SK-N-MC (cell line): ENCODE data around the gene CRABP2.

Experiments
- EZH2 ChIP-seq: fragments of 200-600 bp; sonication (generic); IDR thresholded peaks from one replicate; pipeline ENCODE4 v1.6.1; 2017; ENCODE audit warnings: antibody characterized with exemption
- FOXP2 ChIP-seq: optimal IDR thresholded peaks from 2 replicates; pipeline ENCODE3; 2011; ENCODE audit warnings: mild to moderate bottlenecking, moderate library complexity; ENCODE audit not compliant: insufficient read depth; ENCODE audit errors: extremely low read length, control extremely low read depth
- POLR2AphosphoS5 ChIP-seq: IDR thresholded peaks from 2 replicates; pipeline ENCODE4 v1.6.1; 2012; ENCODE audit warnings: mild to moderate bottlenecking, low read depth, low read length, borderline replicate concordance

DNA sequence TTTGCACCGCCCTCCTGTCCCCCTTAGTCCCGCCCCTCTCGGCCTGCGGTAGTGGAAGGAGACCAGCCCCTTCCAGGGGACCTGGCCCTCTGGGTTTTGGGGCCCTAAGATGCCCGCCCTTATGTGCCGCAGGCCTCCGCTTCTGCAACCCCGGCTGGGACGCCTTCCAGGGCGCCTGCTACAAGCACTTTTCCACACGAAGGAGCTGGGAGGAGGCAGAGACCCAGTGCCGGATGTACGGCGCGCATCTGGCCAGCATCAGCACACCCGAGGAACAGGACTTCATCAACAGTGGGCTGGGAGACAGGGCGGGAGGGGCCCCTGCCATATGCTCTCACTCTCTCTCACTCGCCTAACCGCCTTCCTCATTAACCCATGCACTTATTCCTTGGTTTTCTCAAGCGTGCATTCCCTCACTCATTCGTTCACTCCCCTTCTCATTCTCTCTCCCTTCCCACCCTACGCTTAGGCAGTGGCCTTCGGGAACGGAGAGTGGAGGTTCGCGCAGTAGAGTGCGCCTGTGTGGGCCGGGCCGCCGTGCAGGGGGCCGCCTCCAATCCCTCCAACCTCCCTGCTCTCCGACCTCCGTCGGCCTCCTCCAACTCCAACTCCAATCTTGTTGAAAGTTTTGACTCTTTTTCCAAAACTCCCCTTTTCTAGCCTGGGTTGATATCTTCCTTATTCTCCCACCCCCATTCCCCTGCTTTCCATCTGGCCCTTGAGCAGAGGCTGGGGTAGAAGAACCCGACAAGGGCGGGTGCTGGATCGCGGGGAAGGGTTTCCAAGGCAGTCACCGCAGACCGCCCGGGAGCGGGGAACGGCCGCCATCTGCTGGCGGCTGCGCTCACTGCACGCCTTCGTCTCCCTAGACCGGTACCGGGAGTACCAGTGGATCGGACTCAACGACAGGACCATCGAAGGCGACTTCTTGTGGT is 48.3 kb downstream of the CRABP2 start:
- peak; percentile 97 for TF ChIP-seq EZH2
- no peak for TF ChIP-seq POLR2AphosphoS5
- TF ChIP-seq FOXP2, result peak; percentile 25
